ENCODE results near the gene SMPDL3A.

Gene SMPDL3A

GRCh38 chr6:122800906-122801305 is 11.8 kb downstream of the SMPDL3A start:
- no peak for DNase-seq (ENCODE audit: low read depth)
- H3K4me3 ChIP-seq (ENCODE audit: low read depth, low read length), result no peak overlapping the region
- TF ChIP-seq, protein P1, sequence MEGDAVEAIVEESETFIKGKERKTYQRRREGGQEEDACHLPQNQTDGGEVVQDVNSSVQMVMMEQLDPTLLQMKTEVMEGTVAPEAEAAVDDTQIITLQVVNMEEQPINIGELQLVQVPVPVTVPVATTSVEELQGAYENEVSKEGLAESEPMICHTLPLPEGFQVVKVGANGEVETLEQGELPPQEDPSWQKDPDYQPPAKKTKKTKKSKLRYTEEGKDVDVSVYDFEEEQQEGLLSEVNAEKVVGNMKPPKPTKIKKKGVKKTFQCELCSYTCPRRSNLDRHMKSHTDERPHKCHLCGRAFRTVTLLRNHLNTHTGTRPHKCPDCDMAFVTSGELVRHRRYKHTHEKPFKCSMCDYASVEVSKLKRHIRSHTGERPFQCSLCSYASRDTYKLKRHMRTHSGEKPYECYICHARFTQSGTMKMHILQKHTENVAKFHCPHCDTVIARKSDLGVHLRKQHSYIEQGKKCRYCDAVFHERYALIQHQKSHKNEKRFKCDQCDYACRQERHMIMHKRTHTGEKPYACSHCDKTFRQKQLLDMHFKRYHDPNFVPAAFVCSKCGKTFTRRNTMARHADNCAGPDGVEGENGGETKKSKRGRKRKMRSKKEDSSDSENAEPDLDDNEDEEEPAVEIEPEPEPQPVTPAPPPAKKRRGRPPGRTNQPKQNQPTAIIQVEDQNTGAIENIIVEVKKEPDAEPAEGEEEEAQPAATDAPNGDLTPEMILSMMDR (IDR thresholded peaks at IDR 0.05; ENCODE audit: insufficient read depth, low read depth, low read length, missing control alignments), result no peak

DNA sequence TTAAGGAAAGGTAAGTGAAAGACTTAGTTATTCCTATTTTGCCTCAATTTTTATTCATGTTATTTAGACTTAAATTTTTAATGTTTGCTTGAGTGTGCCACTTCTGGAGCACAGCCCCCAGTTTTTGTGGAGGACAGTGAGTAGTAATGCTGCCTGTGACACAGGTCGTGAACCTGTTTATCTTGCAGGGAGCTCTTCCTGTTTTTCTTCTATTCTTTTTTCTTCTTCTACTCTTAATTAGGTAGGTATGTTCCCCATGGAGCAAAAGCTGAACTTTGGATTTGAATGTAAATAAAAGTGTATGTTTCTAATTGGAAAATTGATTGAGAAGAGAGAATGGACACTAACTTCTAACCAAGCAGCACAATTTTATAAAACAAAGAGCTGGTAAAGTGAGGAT is 12.3 kb downstream of the SMPDL3A start:
- TF ChIP-seq, protein P1 (IDR thresholded peaks at IDR 0.05; ENCODE audit: insufficient read depth, low read depth, low read length, missing control alignments), result no peak
- no peak overlapping the region for H3K4me3 ChIP-seq (ENCODE audit: low read depth, low read length)
- no peak for DNase-seq (ENCODE audit: low read depth)

- H3K4me3 ChIP-seq (ENCODE audit: low read depth, low read length), result no peak overlapping the region
- no peak for DNase-seq (ENCODE audit: low read depth)
- TF ChIP-seq, protein P1 (IDR thresholded peaks at IDR 0.05; ENCODE audit: insufficient read depth, low read depth, low read length, missing control alignments), result no peak
Measured at GRCh38 chr6:122803171-122803661, 14.2 kb downstream of the SMPDL3A start.

GRCh38 chr6:122804962-122805485 is 16.0 kb downstream of the SMPDL3A start:
- no peak for DNase-seq (ENCODE audit: low read depth)
- TF ChIP-seq, protein P1 (IDR thresholded peaks at IDR 0.05; ENCODE audit: insufficient read depth, low read depth, low read length, missing control alignments), result no peak

GRCh38 chr6:122806291-122806690 is 17.2 kb downstream of the SMPDL3A start:
- TF ChIP-seq, protein P1 (IDR thresholded peaks at IDR 0.05; ENCODE audit: insufficient read depth, low read depth, low read length, missing control alignments), result no peak
- no peak for DNase-seq (ENCODE audit: low read depth)
- no peak overlapping the region for H3K4me3 ChIP-seq (ENCODE audit: low read depth, low read length)

More at GRCh38 chr6:122804962-122805485, 16.0 kb downstream of the SMPDL3A start:
- no peak overlapping the region for H3K4me3 ChIP-seq (ENCODE audit: low read depth, low read length)

- no peak overlapping the region for H3K4me3 ChIP-seq (ENCODE audit: low read depth, low read length)
- TF ChIP-seq, protein P1 (IDR thresholded peaks at IDR 0.05; ENCODE audit: insufficient read depth, low read depth, low read length, missing control alignments), result no peak
- no peak for DNase-seq (ENCODE audit: low read depth)
Measured at GRCh38 chr6:122808121-122808885, 19.2 kb downstream of the SMPDL3A start.
